Stimulated activated CD4-positive, alpha-beta T cell treated with anti-CD3 and anti-CD28 coated beads, TNF-alpha, amount 100 ng/mL, for 4 hours (primary cell): ENCODE measurements around the gene FAM241B.
A peak's percentile ranks its signal among the peaks of the same experiment; 100 is the strongest.

Source experiments
- DNase-seq, 3 experiments: peaks; one replicate each; pipeline ENCODE4 v3.0.0-alpha.2; 2020; ENCODE audit warnings: low read depth in 3 of 3

The FAM241B gene

GRCh38 chr10:69634759-69635425, 4.8 kb downstream of the FAM241B start:
- DNase-seq = no peak

DNA sequence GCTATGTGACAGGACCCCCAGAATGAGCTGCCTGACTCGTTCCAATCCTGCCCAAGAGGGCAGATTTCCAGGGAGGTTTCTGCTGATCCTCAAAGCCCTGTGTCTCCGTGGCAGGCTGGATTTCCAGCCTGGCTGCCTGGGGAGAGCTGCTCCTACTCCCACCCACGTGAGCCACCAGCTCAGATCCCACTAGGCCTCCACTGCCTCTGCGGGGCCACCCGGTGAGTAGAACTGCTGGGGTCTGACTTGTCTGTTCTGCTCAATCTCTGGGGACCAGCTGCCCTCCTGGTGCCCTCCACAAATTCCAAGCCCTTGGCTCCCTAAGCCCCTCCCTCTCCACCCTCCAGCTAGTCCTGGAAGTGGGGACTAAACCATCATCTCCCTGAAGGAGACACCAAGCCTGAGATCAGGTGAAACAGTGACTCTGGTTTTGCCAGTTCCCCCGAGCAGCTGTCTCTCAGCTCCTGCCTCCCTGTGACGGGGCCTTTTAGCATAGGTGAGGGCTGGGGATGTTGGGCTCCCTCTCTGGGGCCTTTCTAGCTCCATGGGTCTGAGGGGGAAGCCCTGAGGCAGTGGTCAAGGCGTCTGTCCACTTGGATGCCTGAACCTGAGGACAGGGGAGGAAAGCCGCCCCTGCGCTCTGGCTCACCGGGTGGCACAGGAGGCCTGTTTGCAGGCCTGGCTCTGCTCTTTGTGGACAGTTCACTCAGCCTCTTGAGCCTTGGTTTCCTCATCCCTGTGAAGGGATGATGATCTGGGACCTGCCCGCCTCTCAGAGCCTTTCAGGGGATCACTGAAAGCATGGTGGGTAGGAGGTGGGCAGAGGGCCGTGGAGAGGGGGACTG, 5.6 kb downstream of the FAM241B start:
- no peak for DNase-seq

- no peak for DNase-seq
These were observed 6.2 kb downstream of the FAM241B start for GRCh38 chr10:69636273-69636575.

- DNase-seq = no peak
These were observed 6.9 kb downstream of the FAM241B start for GRCh38 chr10:69636626-69637605.

DNA sequence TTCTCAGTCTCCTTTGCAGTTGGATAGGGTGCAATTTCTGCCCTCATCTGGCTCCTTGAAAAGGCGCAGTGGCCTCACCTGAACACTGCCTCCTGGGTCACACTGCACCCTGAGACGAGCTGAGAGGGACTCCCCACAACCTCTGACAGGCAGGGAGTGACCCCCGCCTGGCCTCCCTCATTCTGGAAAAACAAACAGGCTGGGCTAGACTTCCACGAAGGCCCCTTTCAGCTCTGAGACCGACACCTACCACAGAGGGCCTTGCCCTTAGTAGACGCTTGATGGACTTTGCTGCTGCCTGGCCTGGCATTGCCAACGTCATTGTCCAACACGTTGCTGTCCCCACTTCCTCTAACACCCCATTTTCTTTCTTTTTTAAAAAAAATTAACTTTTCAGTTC, 8.6 kb downstream of the FAM241B start:
- no peak for DNase-seq

DNA sequence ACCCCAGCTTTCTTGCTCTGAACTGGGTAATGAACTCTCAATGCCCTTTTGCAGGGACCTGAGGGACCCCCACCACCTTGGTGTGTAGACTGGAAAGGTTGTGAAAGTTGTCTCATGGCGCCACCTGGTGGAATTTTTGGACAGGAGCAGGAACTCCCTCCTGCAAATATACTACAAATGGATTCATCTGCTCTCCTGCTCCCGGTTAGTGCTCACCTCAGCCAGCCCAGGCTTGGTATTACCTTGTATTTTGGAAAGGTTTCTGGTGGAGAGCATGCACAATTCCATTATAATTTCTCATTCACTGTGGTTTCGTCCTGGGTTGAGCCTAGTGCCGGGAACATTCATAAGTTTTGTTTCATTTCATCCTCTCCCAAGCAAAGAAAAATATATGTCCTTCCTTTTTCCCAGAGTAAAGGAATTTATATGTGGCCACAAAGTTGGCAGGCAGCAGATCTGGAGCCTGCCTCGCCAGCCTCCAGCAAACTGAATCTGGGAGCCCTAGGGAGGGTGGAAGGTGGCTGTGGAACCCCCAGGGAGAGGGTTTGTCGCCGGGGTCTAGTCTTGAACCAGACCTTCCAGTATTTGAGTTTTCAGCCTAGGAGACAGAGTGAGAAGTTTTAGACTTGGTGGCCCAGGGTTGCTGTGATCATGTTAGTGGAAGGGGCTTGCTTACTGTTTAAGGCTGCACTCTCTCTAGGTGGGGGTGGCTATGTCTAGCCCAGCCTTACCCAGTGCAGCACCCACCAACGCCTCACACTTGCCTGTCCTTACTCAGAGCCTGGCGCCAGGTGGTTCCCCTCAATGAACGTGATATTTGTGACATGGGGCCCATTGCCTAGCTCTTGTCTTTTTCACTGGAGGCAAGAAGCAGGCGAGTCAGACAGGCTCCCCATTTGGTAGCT, 9.5 kb downstream of the FAM241B start:
- peak; percentile 32 to 52 (median 37) for DNase-seq

DNA sequence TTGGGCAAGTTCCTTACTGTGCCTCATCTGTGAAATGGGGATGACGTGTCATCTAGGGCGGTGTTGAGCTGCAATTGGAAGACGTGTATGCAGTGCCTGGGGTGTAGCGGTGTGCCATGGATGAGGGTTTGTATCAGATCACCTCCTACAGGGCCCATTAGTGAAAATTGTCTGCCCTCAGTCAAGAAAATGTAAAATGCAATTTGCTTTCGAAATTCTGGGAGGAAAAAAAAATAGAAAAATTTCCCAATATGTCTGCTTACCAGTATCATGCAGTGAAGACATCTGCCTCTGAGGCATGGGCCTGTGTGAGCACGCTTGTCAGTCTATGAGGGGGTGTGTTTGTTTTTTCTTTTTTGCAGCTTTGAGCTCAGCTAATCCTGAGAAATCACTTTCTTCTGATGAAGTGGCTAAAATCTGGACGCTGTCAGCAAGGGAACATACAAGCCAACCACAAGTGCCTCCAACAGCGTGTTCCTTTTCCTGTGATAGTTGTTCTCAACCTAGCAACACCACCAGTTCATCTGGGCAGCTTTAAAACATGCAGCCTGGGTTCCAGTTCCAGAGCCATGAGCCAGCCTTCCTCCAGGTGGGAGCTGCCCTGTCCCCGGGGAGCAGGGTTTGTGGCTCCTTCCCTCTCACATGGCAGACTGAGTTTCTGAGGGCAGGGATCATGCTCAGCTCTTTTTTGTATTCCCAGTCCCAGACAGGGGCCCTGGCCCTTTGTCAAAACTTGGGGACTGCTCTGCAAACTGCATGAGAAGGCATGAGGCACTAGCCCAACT, 10.3 kb downstream of the FAM241B start:
- DNase-seq = no peak

GRCh38 chr10:69641261-69641980, 11.4 kb downstream of the FAM241B start:
- no peak for DNase-seq

DNA sequence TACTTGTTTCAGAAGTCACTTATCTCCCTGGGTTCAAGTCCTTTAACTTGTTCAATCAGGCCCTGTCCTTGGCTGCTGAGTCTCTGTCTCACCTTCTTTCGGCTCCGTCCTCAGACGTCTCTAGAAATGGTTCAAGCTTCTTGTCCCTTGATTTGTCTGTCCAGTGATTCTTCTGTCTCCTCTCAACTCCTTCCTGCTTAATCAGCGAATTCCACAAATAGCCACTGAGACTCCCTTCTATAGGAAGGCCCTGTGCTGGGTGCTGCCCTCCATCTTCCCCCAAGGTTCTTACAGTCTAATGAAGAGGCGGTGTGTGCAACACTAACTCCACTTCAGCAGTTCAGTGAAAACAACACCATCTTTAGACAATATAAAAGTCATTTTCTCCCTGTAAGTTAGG, 12.7 kb downstream of the FAM241B start:
- no peak for DNase-seq

DNA sequence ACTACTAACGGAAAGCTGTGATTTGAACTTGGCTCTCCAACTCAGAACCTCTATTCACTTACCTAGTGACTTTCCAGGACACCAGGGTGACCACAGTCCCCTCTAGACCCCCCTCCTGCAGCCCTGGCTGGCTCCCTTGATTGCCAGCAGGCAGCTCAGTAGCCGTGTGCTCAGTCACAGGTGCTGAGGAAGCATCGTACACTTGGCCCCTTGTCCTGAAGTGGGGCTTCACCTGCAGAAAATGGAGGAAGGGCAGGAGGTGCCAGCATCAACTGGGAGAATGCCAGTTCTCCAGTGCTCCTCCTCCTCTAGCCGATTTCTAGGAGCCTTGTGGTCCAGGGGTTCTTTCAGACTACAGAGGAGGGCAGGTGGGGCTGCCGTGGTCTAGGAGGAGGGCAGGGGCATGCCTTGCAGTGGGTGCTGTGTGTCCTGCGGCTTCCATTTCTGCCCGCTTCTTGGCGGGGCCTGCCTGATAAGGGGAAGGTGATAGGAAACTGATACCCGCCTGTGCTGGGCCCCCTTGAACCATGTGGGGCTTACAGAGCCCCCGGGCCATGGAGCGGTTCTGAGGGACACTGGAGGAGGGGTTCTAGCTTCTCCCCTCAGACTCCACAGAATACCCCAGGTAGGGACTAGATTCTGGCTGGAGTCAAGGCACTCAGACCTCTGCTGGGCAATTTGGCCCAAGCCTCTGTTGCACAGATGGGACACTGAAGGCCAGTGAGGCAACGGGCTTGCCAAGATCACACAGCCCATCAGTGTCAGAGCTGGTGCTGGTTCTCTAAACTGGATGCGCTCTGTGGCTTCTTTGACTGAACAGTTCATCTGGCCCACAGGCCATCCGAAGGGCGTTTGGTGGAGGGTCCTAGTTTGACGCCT, 14.0 kb downstream of the FAM241B start:
- no peak for DNase-seq

DNA sequence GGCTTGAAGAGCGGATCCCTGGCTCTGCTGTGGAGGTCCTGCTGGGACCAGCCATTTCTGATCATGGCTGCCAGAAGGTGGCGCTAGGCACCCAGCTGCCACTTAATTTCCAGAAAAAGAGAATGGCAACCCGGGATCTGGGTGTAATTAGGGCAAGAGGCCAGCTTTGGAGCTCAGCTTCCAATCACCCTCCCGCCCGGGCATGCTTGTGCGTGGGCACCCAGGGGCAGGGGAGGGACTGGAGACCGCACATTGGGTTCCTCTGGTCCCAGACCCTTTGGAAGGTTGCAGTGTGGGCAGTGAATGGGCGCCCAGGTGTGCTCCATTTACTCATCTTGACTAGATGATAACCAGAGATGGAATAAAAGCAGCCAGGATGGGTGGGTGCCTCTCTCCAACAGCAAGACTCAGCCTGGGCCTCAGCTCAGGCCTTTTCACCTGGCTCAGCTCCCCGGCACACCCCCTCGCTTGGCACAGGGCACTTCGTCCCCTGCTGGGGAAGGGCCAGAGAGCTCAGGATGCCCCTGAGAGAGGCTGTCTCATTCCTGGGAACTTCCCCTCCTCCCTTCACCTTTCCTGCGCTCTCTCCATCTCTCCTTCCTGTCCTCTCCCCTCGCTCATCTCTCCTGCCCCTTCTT, 14.7 kb downstream of the FAM241B start:
- no peak for DNase-seq

DNA sequence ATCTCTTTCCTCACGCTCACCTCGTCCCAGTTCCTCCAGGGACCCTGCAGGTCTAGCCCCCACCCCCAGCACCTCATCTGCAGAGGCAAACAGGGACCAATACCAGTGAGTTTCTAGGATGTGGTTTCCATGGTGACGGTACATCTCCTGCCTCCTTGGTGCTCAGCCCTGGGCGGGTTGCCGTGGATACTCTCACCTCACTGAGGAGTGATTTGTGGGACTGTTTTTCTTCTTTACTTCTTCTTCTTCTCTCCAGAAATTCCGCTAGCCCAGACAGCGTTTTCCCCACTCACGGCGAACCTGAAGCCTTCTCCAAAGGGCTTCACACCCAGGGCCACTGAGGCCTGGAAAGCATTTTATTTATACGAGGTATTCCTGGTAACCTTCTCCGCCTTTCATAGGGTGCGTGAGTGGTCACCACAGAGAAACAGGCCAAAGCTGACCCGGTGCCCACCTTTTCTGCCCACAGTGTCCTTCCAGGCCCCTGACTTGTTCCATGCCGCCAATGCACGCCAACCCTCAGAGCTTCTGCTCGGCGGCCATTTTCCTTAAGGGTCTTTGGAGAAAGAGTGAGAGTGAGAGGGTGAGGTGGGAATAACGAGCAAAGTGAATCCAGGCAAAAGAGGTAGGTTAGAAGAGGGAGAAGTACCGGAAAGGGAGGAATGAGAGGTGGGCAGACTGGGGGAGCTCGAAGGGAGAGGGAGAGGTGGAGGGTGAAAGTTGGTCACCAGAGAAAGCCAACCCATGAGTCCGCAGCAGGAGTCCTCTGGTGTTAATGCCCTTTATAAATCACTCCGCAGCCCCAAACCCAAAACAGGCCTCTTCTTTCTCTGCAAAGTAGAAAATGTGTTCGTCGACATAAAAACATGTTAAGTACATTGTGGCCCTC, 15.5 kb downstream of the FAM241B start:
- DNase-seq = no peak

GRCh38 chr10:69646185-69647060, 16.4 kb downstream of the FAM241B start:
- no peak for DNase-seq

- no peak for DNase-seq
These were observed 17.1 kb downstream of the FAM241B start for GRCh38 chr10:69647126-69647525.

DNA sequence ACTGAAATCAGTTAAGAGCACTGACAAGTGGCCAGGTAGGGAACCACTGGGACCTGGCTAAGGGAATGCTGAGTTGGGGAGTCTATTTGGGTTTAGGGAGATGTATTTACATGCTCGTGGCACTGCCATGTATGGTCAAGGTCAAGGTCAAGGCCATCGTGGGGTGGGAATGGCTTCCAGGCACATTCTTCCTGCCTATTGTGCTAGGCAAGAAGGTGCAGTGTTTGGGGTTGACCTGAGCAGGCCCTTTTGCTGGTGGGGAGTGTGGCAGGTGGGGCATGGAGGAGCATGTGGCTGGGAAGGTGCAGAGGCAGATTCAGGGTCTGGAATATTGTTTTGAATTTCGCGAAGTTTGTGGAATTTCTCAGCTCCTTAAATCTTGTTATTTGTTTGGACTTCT, 17.8 kb downstream of the FAM241B start:
- no peak for DNase-seq

DNA sequence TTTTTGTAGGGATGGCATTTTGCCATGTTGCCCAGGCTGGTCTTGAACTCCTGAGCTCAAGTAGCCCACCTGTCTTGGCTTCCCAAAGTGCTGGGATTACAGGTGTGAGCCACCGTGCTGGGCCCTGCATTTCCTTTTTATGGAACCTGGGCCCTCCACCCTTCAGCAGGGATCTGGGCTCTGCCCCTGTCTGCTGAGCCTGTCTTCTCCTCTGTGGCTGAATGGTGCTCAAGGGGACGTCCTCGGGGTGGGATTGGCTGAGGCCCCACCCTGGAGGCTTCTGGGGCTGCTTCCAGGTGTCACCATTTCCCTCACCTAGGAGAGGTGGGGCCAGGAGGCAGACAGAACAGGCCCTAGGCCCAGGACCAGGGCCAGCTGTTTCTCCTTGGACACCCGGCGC, 18.4 kb downstream of the FAM241B start:
- no peak for DNase-seq
